HEK293 (cell line): ENCODE measurements around the gene ZNF70.
A peak's percentile ranks its signal among the peaks of the same experiment; 100 is the strongest.

Experiments used
- CTCF ChIA-PET: fragments of 350-600 bp; formaldehyde crosslinking; extraction: SDS; loops from one replicate; lab custom pipeline; 2021; ENCODE audit warnings: antibody characterized with exemption; lab: Yijun Ruan, JAX
- POLR2A ChIA-PET: fragments of 300-600 bp; formaldehyde crosslinking; extraction: SDS; loops from one replicate; lab custom pipeline; 2020; ENCODE audit warnings: antibody characterized with exemption, inconsistent platforms; lab: Yijun Ruan, JAX
- H3K27ac ChIP-seq: fragments of 200-500 bp; sonication (Bioruptor generic); 2 replicates; pipeline ENCODE4 v1.5.1; 2014; ENCODE audit warnings: low read depth, low read length, control low read depth, inconsistent platforms; ENCODE audit errors: extremely low read depth
- H3K36me3 ChIP-seq, 2 experiments: fragments of 200-500 bp in 1 of 2; sonication (Bioruptor generic) in 1 of 2; 1 replicate in 1 of 2; 2 replicates in 1 of 2; pipeline ENCODE4 v1.5.1; 2014 to 2017; ENCODE audit warnings: inconsistent platforms in 2 of 2, low read length in 2 of 2; ENCODE audit not compliant: control insufficient read depth in 2 of 2, insufficient read depth in 1 of 2
- H3K4me1 ChIP-seq: fragments of 200-500 bp; sonication (Bioruptor generic); 2 replicates; pipeline ENCODE4 v1.5.1; 2014; ENCODE audit warnings: mild to moderate bottlenecking, low read length, inconsistent platforms; ENCODE audit not compliant: control insufficient read depth, insufficient read depth
- H3K4me3 ChIP-seq: 2 replicates; pipeline ENCODE4 v1.5.1; 2011; ENCODE audit warnings: low read depth, mild to moderate bottlenecking, control low read depth, low read length, moderate library complexity
- H3K9me3 ChIP-seq: fragments of 200-500 bp; sonication (Bioruptor generic); 2 replicates; pipeline ENCODE4 v1.5.1; 2014; ENCODE audit warnings: low read depth, low read length, inconsistent platforms; ENCODE audit not compliant: control insufficient read depth, insufficient read depth
- GLIS2 ChIP-seq: fragments of 450-650 bp; formaldehyde crosslinking; IDR thresholded peaks from 2 replicates; pipeline ENCODE4 v1.5.1; 2016; ENCODE audit warnings: missing biosample characterization, missing genetic modification characterization
- IKZF3 ChIP-seq: fragments of 450-650 bp; IDR thresholded peaks from 2 replicates; pipeline ENCODE4 v1.5.0; 2018; ENCODE audit warnings: missing biosample characterization, mild to moderate bottlenecking, missing genetic modification characterization, moderate library complexity
- KLF17 ChIP-seq: fragments of 450-650 bp; formaldehyde crosslinking; IDR thresholded peaks from 2 replicates; pipeline ENCODE4 v1.5.1; 2016; ENCODE audit warnings: missing biosample characterization, missing genetic modification characterization
- MZF1 ChIP-seq: fragments of 450-650 bp; formaldehyde crosslinking; IDR thresholded peaks from 2 replicates; pipeline ENCODE4 v1.5.1; 2017; ENCODE audit warnings: missing biosample characterization, missing genetic modification characterization, borderline replicate concordance
- REPIN1 ChIP-seq: fragments of 450-650 bp; formaldehyde crosslinking; IDR thresholded peaks from 2 replicates; pipeline ENCODE4 v1.5.1; 2017; ENCODE audit warnings: missing biosample characterization, missing genetic modification characterization, low read depth
- SCRT2 ChIP-seq: fragments of 450-650 bp; formaldehyde crosslinking; IDR thresholded peaks from 2 replicates; pipeline ENCODE4 v1.5.1; 2016; ENCODE audit warnings: missing biosample characterization, missing genetic modification characterization
- SP2 ChIP-seq: fragments of 450-650 bp; formaldehyde crosslinking; IDR thresholded peaks from 2 replicates; pipeline ENCODE4 v1.5.1; 2016; ENCODE audit warnings: missing biosample characterization, missing genetic modification characterization
- ZBTB10 ChIP-seq: fragments of 450-650 bp; formaldehyde crosslinking; IDR thresholded peaks from 2 replicates; pipeline ENCODE4 v1.5.1; 2016; ENCODE audit warnings: missing biosample characterization, missing genetic modification characterization
- ZBTB48 ChIP-seq: fragments of 450-650 bp; formaldehyde crosslinking; IDR thresholded peaks from 2 replicates; pipeline ENCODE4 v1.5.1; 2016; ENCODE audit warnings: missing biosample characterization, missing genetic modification characterization
- ZFP69B ChIP-seq: fragments of 450-650 bp; formaldehyde crosslinking; IDR thresholded peaks from 2 replicates; pipeline ENCODE4 v1.5.1; 2016; ENCODE audit warnings: missing biosample characterization, missing genetic modification characterization
- ZIC2 ChIP-seq: fragments of 450-650 bp; formaldehyde crosslinking; IDR thresholded peaks from 2 replicates; pipeline ENCODE4 v1.5.1; 2016; ENCODE audit warnings: missing biosample characterization, missing genetic modification characterization
- ZNF202 ChIP-seq: fragments of 450-650 bp; formaldehyde crosslinking; IDR thresholded peaks from 2 replicates; pipeline ENCODE4 v1.5.1; 2016; ENCODE audit warnings: missing biosample characterization, missing genetic modification characterization, borderline replicate concordance
- ZNF211 ChIP-seq: fragments of 450-650 bp; formaldehyde crosslinking; IDR thresholded peaks from 2 replicates; pipeline ENCODE4 v1.5.1; 2016; ENCODE audit warnings: low read depth, missing biosample characterization, missing genetic modification characterization
- ZNF416 ChIP-seq: fragments of 450-650 bp; formaldehyde crosslinking; IDR thresholded peaks from 2 replicates; pipeline ENCODE4 v1.5.1; 2016; ENCODE audit warnings: missing biosample characterization, missing genetic modification characterization
- ZNF433 ChIP-seq: fragments of 450-650 bp; formaldehyde crosslinking; IDR thresholded peaks from 2 replicates; pipeline ENCODE4 v1.5.1; 2016; ENCODE audit warnings: missing biosample characterization, missing genetic modification characterization, low read depth
- ZNF501 ChIP-seq: fragments of 450-650 bp; formaldehyde crosslinking; IDR thresholded peaks from 2 replicates; pipeline ENCODE4 v1.5.1; 2016; ENCODE audit warnings: missing biosample characterization, missing genetic modification characterization
- ZNF518A ChIP-seq: fragments of 450-650 bp; formaldehyde crosslinking; conservative IDR thresholded peaks from 2 replicates; pipeline ENCODE4 v1.5.1; 2016; ENCODE audit warnings: low read depth, missing biosample characterization, missing genetic modification characterization
- ZNF544 ChIP-seq: fragments of 450-650 bp; formaldehyde crosslinking; IDR thresholded peaks from 2 replicates; pipeline ENCODE4 v1.5.0; 2017; ENCODE audit warnings: missing biosample characterization, missing genetic modification characterization
- ZNF555 ChIP-seq: fragments of 450-650 bp; formaldehyde crosslinking; conservative IDR thresholded peaks from 2 replicates; pipeline ENCODE4 v1.5.1; 2017; ENCODE audit warnings: missing biosample characterization, mild to moderate bottlenecking, missing genetic modification characterization, inconsistent platforms
- ZNF560 ChIP-seq: fragments of 450-650 bp; formaldehyde crosslinking; IDR thresholded peaks from 2 replicates; pipeline ENCODE4 v1.5.1; 2017; ENCODE audit warnings: missing biosample characterization, missing genetic modification characterization, borderline replicate concordance
- ZNF624 ChIP-seq: fragments of 450-650 bp; formaldehyde crosslinking; IDR thresholded peaks from 2 replicates; pipeline ENCODE4 v1.5.1; 2017; ENCODE audit warnings: missing biosample characterization, missing genetic modification characterization
- ZNF76 ChIP-seq: fragments of 450-650 bp; formaldehyde crosslinking; IDR thresholded peaks from 2 replicates; pipeline ENCODE4; 2016; ENCODE audit warnings: low read depth, missing biosample characterization, missing genetic modification characterization, borderline replicate concordance
- ZNF777 ChIP-seq: fragments of 450-650 bp; formaldehyde crosslinking; IDR thresholded peaks from 2 replicates; pipeline ENCODE4 v1.5.1; 2017; ENCODE audit warnings: missing biosample characterization, missing genetic modification characterization, borderline replicate concordance
- ZSCAN30 ChIP-seq: fragments of 450-650 bp; IDR thresholded peaks from 2 replicates; pipeline ENCODE4 v1.5.1; 2018; ENCODE audit warnings: missing biosample characterization, mild to moderate bottlenecking, missing genetic modification characterization, moderate library complexity
- TF ChIP-seq, protein P1 (sequence below): fragments of 450-650 bp; IDR thresholded peaks from 2 replicates; pipeline ENCODE4 v1.5.1; 2018; ENCODE audit warnings: missing biosample characterization, mild to moderate bottlenecking, missing genetic modification characterization

Gene ZNF70

DNA sequence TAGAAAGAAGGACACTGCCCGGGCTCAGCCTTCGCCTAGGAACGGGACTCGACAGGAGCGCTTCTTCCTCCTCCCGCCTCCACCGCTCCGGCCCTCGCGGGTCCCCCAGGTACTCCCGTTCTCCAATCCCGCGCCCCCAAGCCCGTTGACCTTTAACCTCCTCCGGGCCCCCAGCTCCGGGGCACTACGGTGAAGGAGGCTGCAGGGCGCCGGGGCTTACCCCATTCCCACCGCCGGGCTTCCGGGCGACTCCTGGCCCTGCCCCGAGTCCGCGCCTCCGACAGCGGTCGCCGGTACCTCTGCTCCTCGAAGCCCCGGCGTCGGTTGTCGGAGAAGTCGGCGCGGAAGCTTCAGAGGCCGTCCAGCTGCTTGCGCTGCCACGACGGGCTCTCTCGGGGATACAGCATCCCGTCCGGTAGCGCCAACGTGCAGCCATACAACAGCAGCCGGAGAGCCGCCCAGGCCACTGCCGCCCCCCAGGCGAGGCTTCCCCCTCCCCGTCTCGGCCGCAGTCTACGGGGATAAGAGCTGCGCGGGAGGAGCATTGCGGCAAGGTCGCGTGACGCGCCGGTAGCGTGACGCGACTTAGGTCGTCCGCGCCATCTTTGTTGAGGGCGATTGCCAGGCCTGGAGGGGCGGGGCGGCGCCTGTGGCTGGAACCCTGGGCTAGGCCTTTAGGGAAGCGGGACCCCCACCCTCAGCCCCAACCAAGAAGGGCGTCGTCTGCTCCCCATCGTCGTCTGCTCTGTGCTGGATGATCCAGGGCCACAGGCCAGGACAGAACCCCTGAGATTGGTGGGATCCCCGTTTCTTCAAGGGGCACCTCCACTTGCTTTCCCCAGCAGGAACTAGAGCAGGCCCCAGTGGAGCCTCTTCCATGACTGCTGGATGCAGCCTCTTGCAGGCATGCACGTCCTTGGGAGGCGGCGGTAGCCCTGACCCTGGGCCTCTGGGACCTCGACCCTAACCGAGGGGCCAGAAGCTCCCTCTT is 33.8 kb downstream of the ZNF70 start:
- Histone ChIP-seq H3K27ac (peak overlapping the region; percentile 75; the same call in 1 of the 2 replicates), H3K9me3 (no peaks in the 10 kb centered on the region), H3K36me3 (peaks cover 17 to 30% of the 10 kb centered on the region in 2 experiments), H3K4me3 (peak overlapping the region; percentile 84), H3K4me1 (no peaks in the 10 kb centered on the region)
- POLR2A ChIA-PET, result interaction anchor here (0.6 to 1.4 kb wide), 18 partner anchors 14 to 197 kb away, joined by 3 to 7 read pairs (median 4); partner anchors contain the start of genes MIF, RGL4, SLC2A11 and ZNF70
- CTCF ChIA-PET, result interaction anchor here (0.5 to 0.9 kb wide), 5 partner anchors 12 to 130 kb away, joined by 3 to 4 read pairs (median 3); no protein-coding TSS in a partner anchor
- TF ChIP-seq ZNF777 (tag by site-specific recombination), result peak; percentile 97
- no peak for TF ChIP-seq ZNF624 (tag by site-specific recombination)
- peak; percentile 46; the same call in 1 of the 2 replicates for TF ChIP-seq ZSCAN30 (tag by site-specific recombination)
- TF ChIP-seq MZF1 (tag by site-specific recombination), result 0 out of 2 replicates have a peak, but pooled peaks have one; percentile 42
- no peak for TF ChIP-seq ZNF560 (tag by site-specific recombination)
- no peak for TF ChIP-seq ZNF416 (tag by site-specific recombination)
- TF ChIP-seq ZFP69B (tag by site-specific recombination), result 0 out of 2 replicates have a peak, but pooled peaks have one; percentile 13
- peak; percentile 88 for TF ChIP-seq KLF17
- no peak for TF ChIP-seq IKZF3
- peak; percentile 33 for TF ChIP-seq ZNF518A (tag by site-specific recombination)
- TF ChIP-seq ZNF211 (tag by site-specific recombination), result no peak
- no peak for TF ChIP-seq ZNF555 (tag by site-specific recombination)
- peak; percentile 59 for TF ChIP-seq SCRT2 (tag by site-specific recombination)
- peak; percentile 57 for TF ChIP-seq SP2 (tag by site-specific recombination)
- TF ChIP-seq ZNF433 (tag by site-specific recombination), result no peak
- TF ChIP-seq ZNF544 (tag by site-specific recombination), result no peak
- TF ChIP-seq REPIN1 (tag by site-specific recombination), result peak; percentile 19; the same call in 1 of the 2 replicates
- no peak for TF ChIP-seq ZNF202 (tag by site-specific recombination)
- TF ChIP-seq ZIC2, result peak; percentile 19; the same call in 1 of the 2 replicates
- TF ChIP-seq ZNF501, result peak; percentile 70; the same call in 1 of the 2 replicates
- TF ChIP-seq ZBTB10 (tag by site-specific recombination), result 0 out of 2 replicates have a peak, but pooled peaks have one; percentile 57
- peak; percentile 70 for TF ChIP-seq ZBTB48 (tag by site-specific recombination)
- TF ChIP-seq, protein P1, sequence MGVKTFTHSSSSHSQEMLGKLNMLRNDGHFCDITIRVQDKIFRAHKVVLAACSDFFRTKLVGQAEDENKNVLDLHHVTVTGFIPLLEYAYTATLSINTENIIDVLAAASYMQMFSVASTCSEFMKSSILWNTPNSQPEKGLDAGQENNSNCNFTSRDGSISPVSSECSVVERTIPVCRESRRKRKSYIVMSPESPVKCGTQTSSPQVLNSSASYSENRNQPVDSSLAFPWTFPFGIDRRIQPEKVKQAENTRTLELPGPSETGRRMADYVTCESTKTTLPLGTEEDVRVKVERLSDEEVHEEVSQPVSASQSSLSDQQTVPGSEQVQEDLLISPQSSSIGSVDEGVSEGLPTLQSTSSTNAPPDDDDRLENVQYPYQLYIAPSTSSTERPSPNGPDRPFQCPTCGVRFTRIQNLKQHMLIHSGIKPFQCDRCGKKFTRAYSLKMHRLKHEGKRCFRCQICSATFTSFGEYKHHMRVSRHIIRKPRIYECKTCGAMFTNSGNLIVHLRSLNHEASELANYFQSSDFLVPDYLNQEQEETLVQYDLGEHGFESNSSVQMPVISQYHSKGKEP, result no peak; the same call in 1 of the 2 replicates
- TF ChIP-seq ZNF76 (tag by site-specific recombination), result peak; percentile 95
- peak; percentile 89 for TF ChIP-seq GLIS2 (tag by site-specific recombination)
